Right hindlimb (tissue), 1 donor: ENCODE data around the gene CREG2.

Source experiments
- DNase-seq: peaks from one replicate; pipeline ENCODE4 v3.0.0-alpha.2; 2018

Gene CREG2

GRCh38 chr2:101305492-101306078 lies 81.7 kb downstream of the CREG2 start:
- DNase-seq: no peak

GRCh38 chr2:101305035-101305434 lies 82.3 kb downstream of the CREG2 start:
- no peak for DNase-seq

DNA sequence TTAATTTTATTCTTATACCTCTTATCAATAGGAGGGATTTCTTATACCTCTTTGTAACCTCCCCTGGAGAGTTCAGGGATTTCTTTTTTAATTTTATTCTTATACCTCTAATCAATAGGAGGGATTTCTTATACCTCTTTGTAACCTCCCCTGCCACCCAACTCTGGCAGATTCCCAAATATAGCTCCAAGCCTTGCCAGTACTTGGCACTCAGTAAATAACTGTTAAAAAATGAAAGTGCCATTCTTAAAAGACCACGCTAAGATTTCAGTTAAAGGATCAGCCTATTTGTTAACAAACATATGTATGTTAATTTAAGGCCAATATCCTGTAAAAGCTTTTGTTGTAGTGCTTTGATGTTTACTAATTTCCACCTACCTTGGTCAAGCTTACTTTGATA lies 83.6 kb downstream of the CREG2 start:
- no peak for DNase-seq

- no peak for DNase-seq
These were observed 85.3 kb downstream of the CREG2 start for GRCh38 chr2:101302016-101302415.

DNA sequence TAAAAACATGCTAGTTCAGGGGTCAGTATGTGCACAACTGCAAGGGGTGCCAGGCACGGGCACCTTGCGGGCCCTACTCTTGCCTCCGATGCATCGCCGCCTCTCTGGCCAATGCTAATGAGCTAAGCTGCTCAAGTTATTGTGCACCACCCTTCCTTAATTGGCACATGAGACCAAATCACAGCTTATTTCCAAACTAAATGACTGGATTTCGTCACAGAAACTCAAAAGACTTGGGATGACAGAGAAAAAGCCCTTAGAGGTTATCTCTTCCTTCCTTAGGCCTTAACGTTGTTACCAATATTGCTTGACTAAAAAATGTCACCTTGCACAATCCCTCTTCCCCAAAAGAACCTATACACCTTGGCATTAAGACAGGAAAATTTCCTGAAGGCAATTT lies 86.5 kb downstream of the CREG2 start:
- DNase-seq: no peak

- no peak for DNase-seq
These were observed 87.1 kb downstream of the CREG2 start for GRCh38 chr2:101300164-101300563.

GRCh38 chr2:101299604-101300003 lies 87.7 kb downstream of the CREG2 start:
- no peak for DNase-seq

DNA sequence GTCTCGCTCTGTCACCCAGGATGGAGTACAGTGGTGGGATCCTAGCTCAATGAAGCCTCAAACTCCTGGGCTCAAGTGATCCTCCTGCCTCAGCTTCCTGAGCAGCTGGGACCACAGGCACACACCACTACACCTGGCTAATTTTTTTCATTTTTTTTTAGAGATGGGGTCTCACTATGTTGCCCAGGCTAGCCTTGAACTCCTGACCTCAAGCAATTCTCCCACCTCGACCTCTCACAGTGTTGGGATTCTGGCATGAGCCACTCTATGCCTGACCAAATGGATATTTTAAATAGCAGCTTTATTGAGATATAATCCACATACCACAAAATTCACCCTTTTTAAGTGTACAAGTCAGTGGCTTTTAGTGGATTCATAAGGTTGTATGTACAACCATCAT lies 89.9 kb downstream of the CREG2 start:
- no peak for DNase-seq

GRCh38 chr2:101296371-101296770 lies 90.9 kb downstream of the CREG2 start:
- no peak for DNase-seq

- DNase-seq: no peak
These were observed 91.4 kb downstream of the CREG2 start for GRCh38 chr2:101295895-101296294.
